Testis (tissue), 2 donors: ENCODE measurements around the gene ACACA.

ENCODE experiments used
- CTCF ChIP-seq, 3 experiments: fragments of 450-650 bp in 2 of 3; fragments of 200-600 bp in 1 of 3; sonication (generic) in 1 of 3; IDR thresholded peaks; one replicate each; pipeline ENCODE4 v1.5.1; 2016 to 2019; ENCODE audit warnings: antibody characterized with exemption in 3 of 3, mild to moderate bottlenecking in 2 of 3, moderate library complexity in 1 of 3
- POLR2A ChIP-seq: fragments of 450-650 bp; IDR thresholded peaks from one replicate; pipeline ENCODE4 v1.6.1; 2017; ENCODE audit warnings: antibody characterized with exemption, mild to moderate bottlenecking, moderate library complexity

- TF ChIP-seq CTCF (IDR thresholded peaks at IDR 0.05) (no peak), POLR2A (no peak)
Measured at GRCh38 chr17:37447641-37448040, 41.0 kb upstream of the ACACA start.
